Endothelial cell (in vitro differentiated cells): ENCODE results near the gene MAPKAPK3. TPM values are rescaled to one million over a fixed set of nuclear protein-coding genes. Genes with fewer than 3 reads are reported as not detected.

ENCODE experiments used
- DNase-seq: peaks from one replicate; pipeline ENCODE4 v3.0.0; 2021; ENCODE audit warnings: low spot score
- H3K27ac Mint-ChIP-seq: one replicate; pipeline ENCODE4 v1.8.0; 2021; ENCODE audit warnings: mixed read lengths, inconsistent platforms; ENCODE audit not compliant: unreplicated experiment
- H3K27me3 Mint-ChIP-seq: one replicate; pipeline ENCODE4 v1.8.0; 2021; ENCODE audit warnings: mild to moderate bottlenecking, moderate library complexity, mixed read lengths, inconsistent platforms; ENCODE audit not compliant: unreplicated experiment
- H3K36me3 Mint-ChIP-seq: one replicate; pipeline ENCODE4 v1.8.0; 2021; ENCODE audit warnings: mild to moderate bottlenecking, low read depth, mixed read lengths, inconsistent platforms; ENCODE audit not compliant: unreplicated experiment
- H3K4me1 Mint-ChIP-seq: one replicate; pipeline ENCODE4 v1.8.0; 2021; ENCODE audit warnings: mild to moderate bottlenecking, mixed read lengths, inconsistent platforms; ENCODE audit not compliant: unreplicated experiment
- H3K4me3 Mint-ChIP-seq: one replicate; pipeline ENCODE4 v1.8.0; 2021; ENCODE audit warnings: mild to moderate bottlenecking, mixed read lengths, inconsistent platforms; ENCODE audit not compliant: unreplicated experiment
- H3K9me3 Mint-ChIP-seq: one replicate; pipeline ENCODE4 v1.8.0; 2021; ENCODE audit warnings: mixed read lengths, inconsistent platforms; ENCODE audit not compliant: unreplicated experiment
- total RNA-seq: library from RNA; stranded (reverse); fragmentation: NEBNext Ultra II Directional; extraction: Animal tissue kit (Norgen Biotek cat#: 25700); gene quantifications from one replicate; pipeline ENCODE4 v1.2.1, GENCODE V29; 2021; ENCODE audit not compliant: unreplicated experiment
- TF ChIP-seq, protein P1 (sequence below): fragments of 200-600 bp; sonication (generic); IDR thresholded peaks from one replicate; pipeline ENCODE4 v1.5.0; 2021; ENCODE audit warnings: antibody characterized with exemption; ENCODE audit not compliant: unreplicated experiment

MAPKAPK3 gene
- total RNA-seq, 1 donor from 2014 or later = 6.4 TPM

- Mint-ChIP-seq H3K4me3 (no peak overlapping the region), H3K9me3 (no peaks in the 10 kb centered on the region), H3K4me1 (no peaks in the 10 kb centered on the region), H3K36me3 (peaks cover 4% of the 10 kb centered on the region), H3K27ac (no peak overlapping the region), H3K27me3 (peaks cover 9% of the 10 kb centered on the region)
- TF ChIP-seq, protein P1, sequence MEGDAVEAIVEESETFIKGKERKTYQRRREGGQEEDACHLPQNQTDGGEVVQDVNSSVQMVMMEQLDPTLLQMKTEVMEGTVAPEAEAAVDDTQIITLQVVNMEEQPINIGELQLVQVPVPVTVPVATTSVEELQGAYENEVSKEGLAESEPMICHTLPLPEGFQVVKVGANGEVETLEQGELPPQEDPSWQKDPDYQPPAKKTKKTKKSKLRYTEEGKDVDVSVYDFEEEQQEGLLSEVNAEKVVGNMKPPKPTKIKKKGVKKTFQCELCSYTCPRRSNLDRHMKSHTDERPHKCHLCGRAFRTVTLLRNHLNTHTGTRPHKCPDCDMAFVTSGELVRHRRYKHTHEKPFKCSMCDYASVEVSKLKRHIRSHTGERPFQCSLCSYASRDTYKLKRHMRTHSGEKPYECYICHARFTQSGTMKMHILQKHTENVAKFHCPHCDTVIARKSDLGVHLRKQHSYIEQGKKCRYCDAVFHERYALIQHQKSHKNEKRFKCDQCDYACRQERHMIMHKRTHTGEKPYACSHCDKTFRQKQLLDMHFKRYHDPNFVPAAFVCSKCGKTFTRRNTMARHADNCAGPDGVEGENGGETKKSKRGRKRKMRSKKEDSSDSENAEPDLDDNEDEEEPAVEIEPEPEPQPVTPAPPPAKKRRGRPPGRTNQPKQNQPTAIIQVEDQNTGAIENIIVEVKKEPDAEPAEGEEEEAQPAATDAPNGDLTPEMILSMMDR = no peak
- DNase-seq = no peak
Observed at GRCh38 chr3:50600841-50601591, 15.9 kb upstream of the MAPKAPK3 start.

DNA sequence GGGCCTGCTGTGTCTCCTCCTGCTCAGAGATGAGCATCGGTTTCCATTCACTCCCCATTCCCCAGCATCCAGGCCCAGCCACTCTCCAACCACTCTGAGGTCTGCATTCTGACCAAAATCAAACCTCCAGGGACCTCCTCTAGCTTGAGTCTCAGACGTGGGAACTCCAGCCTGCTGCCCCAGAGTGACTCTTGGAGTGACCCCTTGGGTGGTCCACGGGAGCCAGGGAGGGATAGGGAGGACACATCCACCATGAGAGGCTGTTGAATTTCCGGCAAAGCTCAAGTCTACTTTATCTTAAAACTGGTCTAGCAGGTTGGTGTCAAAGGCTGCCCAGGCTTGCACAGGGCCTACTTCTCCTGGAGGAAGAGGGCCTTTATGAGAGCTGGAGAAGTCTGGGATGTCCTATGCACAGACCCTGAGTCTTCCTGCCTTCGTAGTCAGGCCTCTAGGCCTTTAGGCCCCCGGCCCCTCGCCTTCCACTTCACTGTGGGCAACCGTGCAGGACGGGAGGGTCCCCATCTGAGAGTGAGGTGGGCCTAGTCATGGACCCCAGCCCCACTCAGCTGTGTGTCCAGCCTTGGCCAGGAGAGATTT is 14.3 kb upstream of the MAPKAPK3 start:
- H3K27ac Mint-ChIP-seq = no peak overlapping the region
- no peak for DNase-seq
- TF ChIP-seq, protein P1 = no peak
- H3K36me3 Mint-ChIP-seq = peaks cover 4% of the 10 kb centered on the region
- H3K27me3 Mint-ChIP-seq = peaks cover 9% of the 10 kb centered on the region
- no peak overlapping the region for H3K4me3 Mint-ChIP-seq
- no peaks in the 10 kb centered on the region for H3K9me3 Mint-ChIP-seq
- no peaks in the 10 kb centered on the region for H3K4me1 Mint-ChIP-seq

GRCh38 chr3:50603261-50604109 is 13.5 kb upstream of the MAPKAPK3 start:
- Mint-ChIP-seq H3K36me3 (peaks cover 4% of the 10 kb centered on the region), H3K27ac (no peak overlapping the region), H3K4me3 (no peak overlapping the region), H3K27me3 (peaks cover 9% of the 10 kb centered on the region), H3K4me1 (no peaks in the 10 kb centered on the region), H3K9me3 (no peaks in the 10 kb centered on the region)
- DNase-seq = no peak
- TF ChIP-seq, protein P1 = no peak

DNA sequence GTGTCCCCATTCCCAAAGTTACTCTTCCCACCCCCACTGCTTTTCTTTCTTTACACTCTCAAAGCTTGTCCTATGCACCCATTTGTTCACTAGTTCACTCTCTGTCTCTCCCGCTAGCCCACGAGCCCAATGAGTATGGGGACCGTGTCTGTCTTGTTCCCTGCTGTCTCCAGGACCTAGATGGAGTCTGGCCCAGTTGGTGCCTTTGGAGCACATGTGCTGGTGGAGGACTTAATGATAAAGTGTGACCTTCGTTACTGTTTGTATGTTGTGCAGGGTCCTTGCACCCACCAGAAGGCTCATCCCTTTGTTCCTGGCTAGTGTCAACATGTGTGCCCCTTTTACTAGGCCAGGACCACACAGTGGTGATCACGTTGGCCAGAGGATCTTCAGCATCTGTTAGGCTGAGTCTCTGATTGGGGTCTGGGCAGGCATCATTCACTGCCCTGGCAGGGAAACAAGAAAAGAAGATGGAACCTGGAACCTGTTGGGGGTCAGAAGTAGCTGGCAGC is 12.8 kb upstream of the MAPKAPK3 start:
- TF ChIP-seq, protein P1 = no peak
- Mint-ChIP-seq H3K27ac (no peak overlapping the region), H3K9me3 (no peaks in the 10 kb centered on the region), H3K4me3 (no peak overlapping the region), H3K4me1 (no peaks in the 10 kb centered on the region), H3K36me3 (peaks cover 4% of the 10 kb centered on the region), H3K27me3 (peaks cover 7% of the 10 kb centered on the region)
- no peak for DNase-seq
